Stimulated activated CD4-positive, alpha-beta T cell treated with anti-CD3 and anti-CD28 coated beads, Interleukin-15, amount 100 ng/mL, for 1 hour (primary cell): ENCODE results near the gene DNAJC15.

Experiments used
- DNase-seq, 2 donors: peaks; one replicate each; pipeline ENCODE4 v3.0.0-alpha.2; 2020; ENCODE audit warnings: low read depth in 1 of 2, low spot score in 1 of 2

The DNAJC15 gene

GRCh38 chr13:43124490-43124889 is 101.1 kb downstream of the DNAJC15 start:
- DNase-seq: no peak

GRCh38 chr13:43126420-43126819 is 103.0 kb downstream of the DNAJC15 start:
- DNase-seq: no peak

- no peak for DNase-seq
Measured at GRCh38 chr13:43127103-43127798, 103.9 kb downstream of the DNAJC15 start.

- no peak for DNase-seq
Measured at GRCh38 chr13:43127827-43128226, 104.4 kb downstream of the DNAJC15 start.

- DNase-seq: no peak
Measured at GRCh38 chr13:43128504-43128961, 105.1 kb downstream of the DNAJC15 start.

- no peak for DNase-seq
Measured at GRCh38 chr13:43129066-43129465, 105.7 kb downstream of the DNAJC15 start.

GRCh38 chr13:43129511-43130110 is 106.2 kb downstream of the DNAJC15 start:
- DNase-seq: no peak

GRCh38 chr13:43132257-43132656 is 108.9 kb downstream of the DNAJC15 start:
- no peak for DNase-seq

GRCh38 chr13:43132911-43133310 is 109.5 kb downstream of the DNAJC15 start:
- DNase-seq: no peak

- DNase-seq: no peak
Measured at GRCh38 chr13:43133792-43134191, 110.4 kb downstream of the DNAJC15 start.

GRCh38 chr13:43134868-43135267 is 111.5 kb downstream of the DNAJC15 start:
- no peak for DNase-seq

GRCh38 chr13:43135516-43135915 is 112.1 kb downstream of the DNAJC15 start:
- DNase-seq: no peak

GRCh38 chr13:43136920-43137575 is 113.7 kb downstream of the DNAJC15 start:
- DNase-seq: no peak

- no peak for DNase-seq
Measured at GRCh38 chr13:43139211-43139610, 115.8 kb downstream of the DNAJC15 start.

- no peak for DNase-seq
Measured at GRCh38 chr13:43139921-43140320, 116.5 kb downstream of the DNAJC15 start.

- no peak for DNase-seq
Measured at GRCh38 chr13:43140985-43141384, 117.6 kb downstream of the DNAJC15 start.

- no peak for DNase-seq
Measured at GRCh38 chr13:43141685-43142084, 118.3 kb downstream of the DNAJC15 start.

- no peak for DNase-seq
Measured at GRCh38 chr13:43143591-43143990, 120.2 kb downstream of the DNAJC15 start.

- no peak for DNase-seq
Measured at GRCh38 chr13:43145534-43146196, 122.3 kb downstream of the DNAJC15 start.

GRCh38 chr13:43146400-43146799 is 123.0 kb downstream of the DNAJC15 start:
- DNase-seq: no peak

- DNase-seq: no peak
Measured at GRCh38 chr13:43150369-43151207, 127.2 kb downstream of the DNAJC15 start.
